ENCODE results near the gene PDLIM5. TPM values are rescaled to one million over a fixed set of nuclear protein-coding genes. Genes with fewer than 3 reads are reported as not detected.

Gene PDLIM5
- total RNA-seq, 1 donor from 2014 or later: 60.7 TPM

GRCh38 chr4:94595013-94595412, 143.3 kb downstream of the PDLIM5 start:
- Mint-ChIP-seq H3K27me3 (ENCODE audit: low read depth) (no peaks in the 10 kb centered on the region), H3K4me1 (peaks cover 4% of the 10 kb centered on the region), H3K27ac (no peak overlapping the region), H3K4me3 (no peak overlapping the region), H3K9me3 (peaks cover 6% of the 10 kb centered on the region), H3K36me3 (peaks cover 13% of the 10 kb centered on the region)
- TF ChIP-seq CTCF (IDR thresholded peaks at IDR 0.05; ENCODE audit: unreplicated experiment): no peak
- no peak for DNase-seq (ENCODE audit: low spot score in 2 of 2, unreplicated experiment in 2 of 2)

GRCh38 chr4:94595880-94596483, 144.2 kb downstream of the PDLIM5 start:
- Mint-ChIP-seq H3K36me3 (peaks cover 13% of the 10 kb centered on the region), H3K4me1 (peaks cover 4% of the 10 kb centered on the region), H3K9me3 (peaks cover 6% of the 10 kb centered on the region), H3K4me3 (no peak overlapping the region), H3K27ac (no peak overlapping the region), H3K27me3 (ENCODE audit: low read depth) (no peaks in the 10 kb centered on the region)
- peak; percentile 74 for TF ChIP-seq CTCF (IDR thresholded peaks at IDR 0.05; ENCODE audit: unreplicated experiment)
- no peak for DNase-seq (ENCODE audit: low spot score in 2 of 2, unreplicated experiment in 2 of 2)

GRCh38 chr4:94598758-94599157, 147.0 kb downstream of the PDLIM5 start:
- H3K36me3 Mint-ChIP-seq: no peaks in the 10 kb centered on the region
- H3K4me3 Mint-ChIP-seq: no peak overlapping the region
- DNase-seq (ENCODE audit: low spot score in 2 of 2, unreplicated experiment in 2 of 2): no peak
- H3K9me3 Mint-ChIP-seq: no peaks in the 10 kb centered on the region
- TF ChIP-seq CTCF (IDR thresholded peaks at IDR 0.05; ENCODE audit: unreplicated experiment): no peak
- H3K4me1 Mint-ChIP-seq: peaks cover 4% of the 10 kb centered on the region
- no peak overlapping the region for H3K27ac Mint-ChIP-seq
- H3K27me3 Mint-ChIP-seq (ENCODE audit: low read depth): no peaks in the 10 kb centered on the region

GRCh38 chr4:94603170-94603747, 151.5 kb downstream of the PDLIM5 start:
- Mint-ChIP-seq H3K27me3 (ENCODE audit: low read depth) (no peaks in the 10 kb centered on the region), H3K4me3 (no peak overlapping the region), H3K36me3 (no peaks in the 10 kb centered on the region), H3K4me1 (peaks cover 6% of the 10 kb centered on the region), H3K27ac (no peak overlapping the region), H3K9me3 (no peaks in the 10 kb centered on the region)
- TF ChIP-seq CTCF (IDR thresholded peaks at IDR 0.05; ENCODE audit: unreplicated experiment): no peak
- DNase-seq (ENCODE audit: low spot score in 2 of 2, unreplicated experiment in 2 of 2): no peak

GRCh38 chr4:94605241-94605805, 153.6 kb downstream of the PDLIM5 start:
- no peak for TF ChIP-seq CTCF (IDR thresholded peaks at IDR 0.05; ENCODE audit: unreplicated experiment)
- DNase-seq (ENCODE audit: low spot score in 2 of 2, unreplicated experiment in 2 of 2): no peak
- Mint-ChIP-seq H3K36me3 (no peaks in the 10 kb centered on the region), H3K27me3 (ENCODE audit: low read depth) (no peaks in the 10 kb centered on the region), H3K4me3 (no peak overlapping the region), H3K4me1 (peaks cover 6% of the 10 kb centered on the region), H3K27ac (no peak overlapping the region), H3K9me3 (no peaks in the 10 kb centered on the region)

All from mesothelial cell of epicardium (in vitro differentiated cells).